Measurements from ENCODE around the gene ZFP92.

The ZFP92 gene

DNA sequence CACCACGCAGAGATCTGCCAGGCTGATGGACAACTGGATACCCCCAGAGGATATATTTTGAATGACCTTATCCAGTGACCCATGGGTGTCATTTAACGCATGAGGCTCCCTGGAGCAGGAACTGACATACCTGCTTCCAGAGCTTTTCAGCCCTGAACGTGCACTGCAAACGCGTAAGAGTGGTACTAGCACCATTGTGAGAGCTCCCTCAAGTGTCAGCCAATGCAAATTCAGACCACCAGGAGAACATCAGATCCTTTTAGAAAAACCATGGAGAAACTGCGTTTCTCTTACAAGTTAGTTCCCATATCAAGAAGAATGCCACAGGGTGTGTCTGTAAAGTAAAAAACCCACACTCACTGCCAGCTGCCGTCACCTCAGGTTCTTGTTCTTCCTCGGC lies 27.3 kb downstream of the ZFP92 start:
- peak in 7 of 51 donors; percentile 1 to 15 (median 5) for DNase-seq

DNA sequence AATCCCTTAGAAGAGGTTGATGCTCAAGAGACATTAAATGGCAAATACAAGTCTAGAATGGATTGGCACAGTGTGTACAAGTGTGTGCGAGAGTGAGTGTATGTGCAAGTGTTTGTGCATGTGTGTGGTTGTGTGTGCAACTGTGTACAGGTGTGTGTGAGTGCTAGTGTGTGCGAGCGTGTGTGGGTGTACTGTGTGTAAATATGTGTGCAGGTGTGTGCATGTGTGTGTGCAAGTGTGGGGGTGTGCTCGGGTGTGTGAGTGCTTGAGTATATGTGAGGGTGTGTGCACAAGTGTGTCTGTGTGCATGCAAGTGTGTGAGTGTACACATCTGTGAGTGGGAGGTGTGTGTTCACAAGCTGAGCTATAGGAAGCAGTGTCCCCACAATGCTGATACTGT lies 28.7 kb downstream of the ZFP92 start:
- no peak for DNase-seq

DNA sequence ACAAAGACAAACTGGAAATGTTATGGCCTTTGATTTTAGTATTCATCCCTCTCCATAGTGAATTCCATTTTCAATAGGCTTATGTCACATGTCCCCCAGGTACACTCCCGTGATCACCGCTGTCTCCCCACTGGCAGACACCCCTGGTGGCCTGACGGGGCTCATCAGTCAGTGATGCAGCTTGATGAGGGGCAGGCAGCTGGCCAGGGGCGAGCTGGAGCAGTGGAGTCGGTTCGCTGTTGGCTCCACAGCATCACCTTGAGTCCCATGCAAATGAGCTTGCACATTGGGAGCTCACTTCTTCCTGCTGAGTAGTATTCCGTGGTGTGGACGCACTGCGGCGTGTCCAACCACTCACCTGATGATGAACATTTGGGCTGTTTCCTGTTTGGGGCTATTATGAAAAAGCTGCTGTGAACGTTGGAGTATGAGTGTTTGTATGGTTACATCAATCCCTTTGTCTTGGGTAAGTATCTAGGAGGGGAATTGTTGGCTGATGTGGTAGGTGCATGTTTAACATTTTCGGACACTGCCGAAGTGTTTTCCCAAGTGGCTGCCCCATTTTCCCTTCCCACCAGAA lies 29.4 kb downstream of the ZFP92 start:
- DNase-seq: no peak

DNA sequence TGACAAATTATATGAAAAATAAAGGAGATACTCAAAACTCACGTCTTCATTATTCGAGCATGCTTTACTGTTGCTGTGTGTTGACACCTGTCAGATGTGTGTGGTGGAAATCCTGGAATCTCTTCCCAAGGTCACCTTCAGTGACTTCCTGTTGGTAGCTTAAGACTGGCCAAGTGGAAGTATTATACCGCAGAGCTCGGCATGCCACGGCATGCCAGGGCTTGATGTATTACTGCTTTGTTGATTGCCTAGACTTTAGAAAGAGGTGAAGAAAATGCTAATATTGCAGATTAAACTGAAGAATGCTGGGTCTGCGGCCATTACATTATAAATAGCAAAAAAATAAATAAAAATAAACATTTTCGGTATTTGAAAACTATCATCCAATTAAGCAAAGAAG lies 30.0 kb downstream of the ZFP92 start:
- no peak for DNase-seq

DNA sequence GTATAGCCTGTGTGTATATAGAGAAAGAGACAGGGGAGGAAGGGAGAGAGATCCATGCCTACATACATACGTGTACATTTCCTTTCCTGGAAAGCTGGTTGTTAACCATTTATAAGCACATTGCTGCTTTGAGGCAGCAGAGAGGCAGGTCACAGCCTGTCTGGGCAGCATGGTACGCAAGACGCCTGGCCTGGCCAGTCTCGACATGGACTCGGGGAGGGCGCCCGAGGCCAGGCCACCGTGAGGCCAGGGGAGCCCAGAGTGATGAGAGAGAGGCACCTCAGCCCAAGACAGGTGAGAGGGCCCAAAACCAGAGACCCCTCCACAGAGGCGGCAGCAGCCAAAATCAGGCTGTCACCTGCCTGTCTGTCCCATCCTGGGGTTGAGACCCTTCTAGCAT lies 30.7 kb downstream of the ZFP92 start:
- DNase-seq: no peak

DNA sequence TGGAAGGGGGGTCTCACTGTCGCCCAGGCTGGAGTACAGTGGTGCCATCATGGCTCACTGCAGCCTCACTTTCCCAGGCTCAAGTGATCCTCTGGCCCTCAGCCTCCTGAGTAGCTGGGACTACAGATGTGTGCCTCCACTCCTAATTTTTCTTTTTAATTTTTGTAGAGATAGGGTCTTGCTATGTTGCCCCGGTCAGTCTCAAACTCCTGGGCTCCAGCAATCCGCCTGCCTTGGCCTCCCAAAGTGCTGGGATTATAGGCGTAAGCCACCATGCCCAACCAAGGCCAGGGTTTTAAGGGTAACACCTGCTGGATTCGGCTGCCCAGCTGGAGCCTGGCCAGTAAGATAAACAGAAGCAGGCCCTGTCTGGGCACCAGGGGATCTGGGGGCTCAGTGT lies 31.2 kb downstream of the ZFP92 start:
- DNase-seq: no peak

DNA sequence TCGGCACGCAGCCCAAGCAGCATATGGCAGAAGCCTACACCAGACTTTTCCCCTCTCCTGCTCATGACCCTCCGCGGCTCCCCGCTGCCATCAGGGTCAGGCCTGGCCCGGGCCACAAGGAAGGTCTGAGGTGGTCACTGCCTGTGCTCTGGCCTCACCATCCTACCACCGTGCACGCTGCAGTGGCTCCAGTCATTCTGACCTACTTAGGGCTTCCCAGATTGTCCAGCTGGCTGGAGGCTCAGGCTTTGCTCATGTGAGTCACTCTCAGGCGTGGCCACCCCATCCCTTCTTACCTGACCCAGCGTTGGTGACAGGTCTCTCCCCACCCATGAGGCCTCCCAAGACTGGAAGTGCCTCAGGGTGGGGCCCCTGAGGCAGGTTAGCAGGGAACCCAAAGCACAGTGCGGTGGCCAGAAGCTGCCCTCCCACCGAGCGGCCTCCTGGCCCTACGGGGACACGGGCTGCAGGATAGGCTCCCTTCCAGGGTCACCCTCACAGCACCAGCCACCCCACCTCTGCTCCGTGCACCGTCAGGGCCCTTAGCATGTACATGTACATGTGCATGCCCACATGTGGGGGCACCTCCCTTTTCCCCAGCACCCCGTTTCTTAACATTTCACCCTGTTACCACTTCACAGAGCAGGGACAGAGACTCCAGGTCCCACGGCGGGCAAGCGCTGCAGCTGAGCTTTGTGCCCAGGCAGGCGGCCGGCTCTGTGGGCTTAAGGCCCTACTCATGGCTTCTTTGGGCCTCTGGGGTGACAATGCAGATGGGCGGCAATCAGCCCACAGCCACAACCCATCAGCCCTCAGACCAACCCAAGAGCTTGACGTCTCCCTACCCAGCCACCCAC lies 32.4 kb downstream of the ZFP92 start:
- DNase-seq: no peak

DNA sequence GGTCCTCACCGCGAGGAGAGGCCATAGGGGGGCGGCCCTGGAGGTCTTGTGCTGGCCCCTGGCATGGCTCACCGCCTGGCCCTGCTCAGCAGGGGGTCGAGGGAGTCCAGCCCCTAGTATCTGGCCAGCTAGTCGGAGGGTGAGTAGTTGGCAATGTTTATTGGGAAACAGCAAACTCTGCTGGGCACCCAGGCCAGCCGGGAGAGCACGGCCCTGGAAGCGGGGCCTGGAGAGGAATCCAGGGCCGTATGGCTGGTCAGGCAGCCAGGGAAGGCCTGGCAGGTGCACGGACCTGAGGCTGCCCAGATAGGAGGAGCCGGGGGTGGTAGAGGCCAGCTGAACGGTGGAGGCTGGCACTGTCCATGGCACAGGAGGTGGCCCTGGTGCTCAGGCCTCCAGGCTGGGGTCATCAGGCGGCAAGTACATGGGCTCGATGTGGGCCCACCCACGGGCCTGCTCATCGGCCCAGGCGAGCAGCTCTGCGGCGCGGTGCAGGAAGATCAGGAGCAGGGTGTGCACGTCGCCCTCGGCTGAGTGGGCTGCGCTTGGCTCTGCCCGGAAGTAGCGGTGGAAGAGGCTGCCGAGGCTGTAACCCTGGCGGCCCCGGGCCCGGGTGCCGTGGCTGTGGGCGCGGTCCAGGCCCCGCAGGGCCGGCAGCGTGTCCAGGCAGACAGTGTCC lies 33.2 kb downstream of the ZFP92 start:
- DNase-seq: no peak

DNA sequence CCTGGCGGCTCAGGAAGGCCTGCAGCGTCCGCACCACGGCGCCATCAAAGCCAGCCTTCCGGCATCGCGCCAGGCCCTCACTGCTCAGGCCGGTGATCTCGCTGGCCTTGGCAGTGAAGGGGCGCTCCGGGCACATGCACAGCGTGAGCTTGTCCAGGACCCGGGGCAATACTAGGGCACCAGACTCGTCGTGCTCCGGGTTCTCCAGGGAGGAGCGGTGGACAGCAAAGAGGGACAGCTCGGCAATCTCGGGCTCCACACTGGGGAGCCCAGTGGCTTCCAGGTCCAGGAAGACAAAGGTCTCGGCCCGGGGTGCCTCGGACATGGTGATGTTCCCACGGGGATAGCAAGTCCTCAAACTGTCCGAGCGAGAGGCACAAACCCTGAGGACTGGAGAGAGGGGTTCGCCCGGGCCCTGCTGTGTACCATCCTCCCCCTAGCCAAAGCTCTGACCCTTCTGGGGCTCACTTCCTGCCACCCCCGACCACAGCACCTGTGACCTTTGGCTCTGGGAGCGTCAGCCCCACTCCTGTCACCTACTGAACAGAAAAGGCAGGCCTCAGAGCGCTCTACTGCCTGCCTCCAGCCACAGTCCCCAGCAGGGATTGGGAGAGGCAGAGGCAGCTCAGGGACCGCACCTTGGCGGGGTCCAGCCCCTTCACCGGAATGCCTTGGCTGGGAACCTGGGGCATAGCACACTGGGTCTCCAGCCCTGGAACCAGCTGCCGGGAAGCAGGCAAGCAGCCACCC lies 34.0 kb downstream of the ZFP92 start:
- no peak for DNase-seq

DNA sequence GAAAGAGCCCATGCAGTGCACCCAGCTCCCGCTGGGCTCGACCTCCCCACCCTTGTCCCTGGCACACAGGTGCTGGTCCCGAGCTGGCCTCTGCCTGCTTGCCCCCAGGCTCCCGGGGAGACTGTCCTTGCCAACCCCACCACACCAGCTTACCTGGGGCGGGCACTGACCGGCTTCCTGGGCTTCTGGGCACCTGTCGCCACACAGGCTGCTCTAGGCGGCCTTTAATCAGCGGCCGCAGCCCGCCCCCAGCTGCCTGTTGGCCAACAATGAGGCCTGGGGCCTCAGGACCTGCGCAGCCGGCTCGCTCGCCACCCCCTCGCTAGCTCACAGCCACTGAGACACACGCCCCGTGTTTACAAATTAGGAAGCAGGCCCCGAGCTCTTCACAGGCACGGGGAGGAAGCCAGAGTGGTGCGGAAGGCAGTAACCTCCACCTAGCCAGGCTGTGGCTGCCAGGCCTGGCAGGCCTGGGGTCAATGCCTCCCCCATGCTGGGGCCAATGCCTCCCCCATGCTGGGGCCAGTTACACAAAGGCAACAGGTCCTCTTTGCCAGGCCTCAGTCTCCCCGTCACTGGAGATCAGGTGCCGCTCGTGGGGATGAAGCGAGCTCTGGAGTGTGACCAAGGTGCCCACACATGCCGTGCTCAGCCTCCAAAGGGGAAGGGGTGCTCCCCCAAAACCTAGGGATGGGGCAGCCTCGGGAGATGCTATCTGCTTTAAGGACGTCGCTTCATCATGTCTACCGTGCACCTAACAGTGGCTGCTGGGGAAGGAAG lies 34.8 kb downstream of the ZFP92 start, which contains the start of gene TREX2:
TREX2 (minus strand) TSS at position 201 of the 780 bp plus-strand sequence. CDS start 626 bp downstream, outside the sequence.
- no peak for DNase-seq

DNA sequence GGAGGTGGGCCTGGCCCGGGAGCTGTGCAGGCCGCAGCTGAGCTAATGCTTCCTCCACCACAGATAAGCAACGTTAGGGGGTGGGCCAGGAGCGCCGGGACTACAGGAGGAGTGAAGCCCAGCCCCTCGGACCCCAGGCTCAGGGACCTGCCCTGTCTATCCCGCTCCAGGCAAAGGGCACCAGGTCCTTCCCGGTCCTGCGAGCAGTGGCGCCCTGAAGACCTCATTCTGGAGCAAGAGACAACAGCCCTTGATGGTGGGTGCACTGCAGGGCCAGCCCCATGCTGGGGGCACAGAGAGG lies 35.3 kb downstream of the ZFP92 start:
- DNase-seq: no peak

DNA sequence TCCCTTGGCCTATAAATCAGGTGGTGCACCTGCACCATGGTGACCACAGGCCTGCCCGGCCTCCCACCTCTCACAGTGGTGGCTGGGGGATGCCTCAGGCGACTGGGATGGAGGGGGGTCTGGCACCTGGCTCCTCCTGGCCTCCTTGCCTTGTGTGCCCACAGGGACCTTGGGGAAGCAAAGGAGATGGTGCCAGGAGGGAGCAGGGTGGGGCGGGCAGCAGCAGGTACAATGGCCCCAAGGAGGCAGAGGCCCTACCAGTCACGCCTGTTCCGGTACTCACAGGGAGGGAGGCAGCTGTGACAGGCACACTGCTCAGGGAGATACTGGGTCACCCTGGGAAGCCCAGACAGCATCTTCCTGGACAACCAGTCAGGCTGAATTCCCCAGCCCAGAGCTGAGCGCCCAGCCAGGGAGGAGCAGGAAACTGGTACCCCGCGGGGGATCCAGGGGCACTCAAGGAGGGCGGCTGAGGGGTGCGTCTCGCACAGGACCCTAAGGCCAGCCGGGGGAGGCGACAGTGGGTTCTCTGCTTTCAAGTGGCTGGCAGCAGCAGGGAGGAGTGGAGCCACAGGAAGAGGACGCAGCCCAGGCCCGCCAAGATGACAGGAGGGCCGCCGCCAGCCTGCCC lies 35.8 kb downstream of the ZFP92 start:
- no peak for DNase-seq

DNA sequence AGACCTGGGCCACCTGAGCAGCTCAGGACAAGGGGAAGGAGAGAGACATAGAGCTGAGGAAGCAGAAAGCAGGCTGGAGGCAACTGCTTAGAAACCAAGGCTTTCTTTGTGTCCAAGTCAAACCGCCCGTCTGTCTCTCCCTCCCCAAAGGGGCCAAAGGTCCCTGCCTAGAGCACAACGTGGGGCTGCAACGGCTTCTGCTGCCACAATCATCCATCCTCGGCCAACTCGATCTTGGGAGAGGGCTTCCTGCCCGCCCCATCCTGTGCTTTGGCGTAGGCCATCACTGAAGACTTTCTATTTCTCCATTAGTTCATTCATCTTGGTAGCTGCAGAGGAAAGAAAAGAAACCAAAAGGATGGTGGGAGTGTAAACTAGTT lies 36.3 kb downstream of the ZFP92 start:
- DNase-seq: no peak

DNA sequence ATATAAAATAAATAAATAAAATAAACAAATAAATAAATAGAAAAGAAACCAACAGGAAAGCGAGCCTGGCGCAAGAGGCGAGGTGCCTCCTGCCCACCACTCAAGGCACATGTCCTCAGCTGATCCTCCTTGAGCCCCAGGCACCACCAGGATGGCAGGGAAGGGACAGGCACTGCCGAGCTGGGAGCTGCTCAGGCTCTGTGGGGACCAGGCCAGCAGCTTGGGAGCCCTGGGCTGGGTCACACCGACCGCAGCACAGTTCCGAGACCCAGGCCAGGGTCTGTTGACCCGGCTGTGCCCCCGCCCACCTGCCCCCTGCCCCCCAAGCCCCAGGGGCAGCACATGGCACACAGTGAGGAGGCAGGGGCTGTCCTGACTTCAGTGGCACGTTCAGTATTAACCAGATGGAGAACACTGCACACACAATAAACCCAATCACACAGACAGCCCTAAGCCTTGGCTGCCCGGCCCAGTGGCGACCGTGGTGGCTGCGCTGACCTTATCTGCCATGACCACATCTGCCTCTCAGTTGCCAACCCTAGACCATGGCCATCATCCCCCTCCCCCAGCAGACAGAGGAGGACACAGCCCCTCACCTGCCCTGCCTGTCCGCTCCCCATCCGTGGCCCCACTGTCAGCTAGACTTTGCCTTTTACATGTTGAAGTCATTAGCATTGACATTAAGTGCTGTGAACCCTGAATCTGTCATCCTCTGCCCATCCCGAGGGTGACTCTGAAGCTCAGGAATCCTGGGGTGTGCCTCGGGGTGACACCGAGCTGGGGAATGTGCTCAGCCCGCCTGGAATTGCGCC lies 37.5 kb downstream of the ZFP92 start:
- no peak for DNase-seq

DNA sequence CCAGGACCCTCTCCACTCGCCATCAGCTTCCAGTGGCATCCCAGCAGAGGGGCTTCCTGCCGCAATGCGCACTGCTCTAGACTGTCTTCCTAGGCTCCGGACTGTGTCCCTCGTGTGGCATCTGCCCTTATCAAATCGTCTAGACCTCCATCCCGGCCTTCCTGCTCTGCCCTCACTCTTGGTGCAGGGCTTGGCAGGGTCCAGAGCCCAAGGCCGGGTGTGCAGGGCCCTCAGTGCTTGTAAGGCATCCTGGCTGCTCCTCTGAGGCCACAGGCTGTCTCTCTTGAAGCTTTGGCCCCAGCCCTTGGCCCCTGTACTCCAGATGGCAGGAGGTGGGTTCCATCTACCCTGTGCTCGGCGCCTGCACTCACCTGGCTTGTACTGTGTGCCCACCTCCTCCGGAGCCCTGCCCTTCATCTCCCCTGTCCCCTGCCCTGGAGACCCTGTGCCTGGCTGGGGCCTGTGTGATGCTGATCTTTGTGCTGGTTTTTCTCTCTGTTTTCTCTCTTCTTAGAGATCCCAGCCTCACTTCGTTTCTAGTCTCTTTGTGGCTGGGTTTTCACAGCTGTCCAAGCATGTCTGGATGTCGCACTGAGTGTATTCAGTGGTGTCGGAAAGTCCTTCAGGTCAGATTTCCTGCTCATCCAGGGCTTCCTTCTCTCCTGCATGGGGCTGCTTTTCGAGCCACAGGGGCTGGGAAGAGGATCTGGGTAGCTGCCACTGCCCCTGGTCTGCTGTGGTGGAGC lies 38.3 kb downstream of the ZFP92 start:
- DNase-seq: no peak

DNA sequence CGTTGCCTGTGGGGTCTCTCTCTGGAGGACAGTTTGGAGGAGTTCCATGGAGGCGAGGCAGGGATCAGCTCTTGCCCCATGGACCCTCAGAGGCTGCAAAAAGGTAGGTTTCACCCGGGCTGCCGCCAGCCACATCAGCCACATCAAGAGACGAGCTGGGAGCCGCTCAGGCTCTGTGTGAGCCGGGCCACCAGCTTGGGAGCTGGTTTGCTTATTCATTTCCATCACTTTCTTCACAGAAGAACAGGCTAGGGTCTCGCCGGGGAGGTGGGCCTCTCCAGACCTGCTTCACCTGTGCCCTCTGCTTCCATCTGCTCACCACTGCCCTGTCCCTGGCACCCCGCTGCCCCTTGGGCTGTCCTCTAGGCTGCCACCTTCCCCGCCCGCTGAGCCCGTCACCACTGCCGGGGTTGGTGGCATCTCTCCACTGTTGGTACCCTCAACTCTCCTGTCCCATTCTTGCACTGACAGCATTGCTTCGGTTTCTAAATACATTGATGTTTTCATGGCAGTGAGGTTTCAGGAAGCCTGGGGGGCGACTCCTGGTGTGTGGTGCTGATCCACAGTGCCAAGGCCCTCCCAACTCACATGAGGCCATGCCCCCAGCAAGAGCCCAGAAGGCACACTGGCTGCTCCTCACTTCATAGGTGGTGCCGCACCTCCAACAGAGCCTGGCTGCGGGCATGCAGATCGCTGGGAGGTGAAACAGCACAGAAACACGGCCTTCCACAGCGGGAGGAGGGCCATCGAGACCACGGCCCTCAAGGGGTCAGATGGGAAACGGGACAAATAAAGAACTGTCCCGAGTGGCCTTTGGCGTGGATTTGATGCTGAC lies 39.1 kb downstream of the ZFP92 start:
- no peak for DNase-seq

DNA sequence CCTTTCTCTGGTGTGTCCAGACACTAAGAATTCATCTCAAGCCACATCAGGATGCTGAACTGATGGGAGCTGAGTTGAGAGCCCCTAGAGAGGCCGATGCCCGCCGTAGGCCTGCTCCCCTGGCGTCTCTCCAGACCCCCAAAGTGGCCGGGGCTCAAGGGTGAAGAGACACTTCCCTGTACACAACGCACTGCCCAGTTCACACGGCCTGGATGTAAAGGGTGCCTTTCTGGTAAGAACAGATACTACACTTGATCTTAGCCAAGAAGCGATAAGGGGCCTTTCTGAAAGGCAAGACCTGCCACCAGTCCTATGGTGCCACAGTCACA lies 39.6 kb downstream of the ZFP92 start:
- DNase-seq: no peak

DNA sequence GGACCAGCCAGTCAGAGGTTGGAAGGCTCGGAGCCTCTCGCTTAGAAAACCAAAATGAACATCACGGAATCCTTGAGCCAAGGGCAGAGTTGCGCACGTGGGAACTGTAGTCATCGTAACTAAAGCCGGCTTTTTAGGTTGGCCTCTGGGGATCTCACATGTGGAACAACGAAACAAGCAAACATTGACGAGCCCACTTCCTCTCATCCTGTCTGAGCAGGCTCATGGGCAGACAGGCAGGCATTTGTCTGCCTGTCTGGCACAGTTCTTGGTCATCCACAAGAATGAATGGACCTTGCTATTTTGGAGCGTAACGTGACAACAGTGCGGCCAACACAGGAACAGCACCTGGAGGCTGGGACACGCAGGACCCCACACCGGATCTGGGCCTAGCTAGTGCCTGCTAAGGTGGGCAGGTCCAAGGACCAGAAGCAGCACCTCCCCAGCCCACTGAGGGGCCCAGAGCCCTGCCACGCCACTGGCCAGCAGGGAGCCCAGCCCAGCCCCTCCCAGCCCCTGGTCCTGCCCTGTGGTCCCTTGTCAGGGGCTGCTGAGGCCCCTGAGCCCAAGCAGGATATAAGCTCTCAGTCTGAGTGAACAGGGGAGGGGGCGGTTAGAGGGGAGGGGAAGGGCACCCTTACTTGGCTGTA lies 43.8 kb downstream of the ZFP92 start:
- DNase-seq: peak in 1 of 51 donors; percentile 1

Measured in hypothalamus (tissue), 51 donors.